ENCODE results near the gene MXD1. TPM values are rescaled to one million over a fixed set of nuclear protein-coding genes. Genes with fewer than 3 reads are reported as not detected.

MXD1 gene
- total and polyA plus RNA-seq, 2 donors (not counting 3 experiments of a cell fraction or from before 2014, with no cell fraction given): 6.7 to 10.6 TPM

GRCh38 chr2:69911985-69912563 is 2.8 kb upstream of the MXD1 start:
- POLR2A ChIA-PET: interaction anchor here (1.0 kb wide), 1 partner anchor 231 kb away, joined by 3 read pairs; no protein-coding TSS in a partner anchor

More at GRCh38 chr2:69911985-69912563, 2.8 kb upstream of the MXD1 start:
- Histone ChIP-seq H3K79me2 (ENCODE audit: control insufficient read depth, insufficient read depth, low read length) (peaks cover 13% of the 10 kb centered on the region), H4K20me1 (replicated peaks; ENCODE audit: control insufficient read depth, extremely low read depth, insufficient read depth, low read length) (no peaks in the 10 kb centered on the region), H3K9me3 (replicated peaks; ENCODE audit: control insufficient read depth, insufficient read depth, low read length) (no peaks in the 10 kb centered on the region), H3K9me1 (replicated peaks; ENCODE audit: control insufficient read depth, extremely low read depth, insufficient read depth, low read length) (no peaks in the 10 kb centered on the region), H3K4me1 (ENCODE audit: control insufficient read depth, extremely low read depth, insufficient read depth, low read length) (peaks cover 17% of the 10 kb centered on the region), H3K27ac (ENCODE audit: insufficient read depth, low read depth, low read length) (no peak overlapping the region), H3K9ac (replicated peaks; ENCODE audit: extremely low read depth, insufficient read depth, low read length) (no peak overlapping the region), H3K36me3 (ENCODE audit: control insufficient read depth in 2 of 2, extremely low read depth in 1 of 2, insufficient read depth in 2 of 2, low read length in 2 of 2) (peaks cover 1 to 9% of the 10 kb centered on the region in 2 experiments), H3K27me3 (ENCODE audit: control insufficient read depth in 2 of 2, insufficient read depth in 2 of 2, low read length in 2 of 2) (no peaks in the 10 kb centered on the region), H3K4me2 (ENCODE audit: insufficient read depth, low read length) (no peak overlapping the region), H2AFZ (ENCODE audit: low read depth, low read length) (no peak overlapping the region), H3K4me3 (replicated peaks in 1 of 3; ENCODE audit: insufficient read depth in 1 of 3, low read depth in 1 of 3, low read length in 3 of 3) (no peak overlapping the region)
- DNase-seq (ENCODE audit: low read depth, low spot score) (peak; percentile 62), FAIRE-seq (peak; percentile 76)
- dilution Hi-C loops (cut with MboI; ENCODE audit: extremely low pct_ligation_motif_present, low sequenced_read_pairs) (no loop called here), intact Hi-C loops (cut with micrococcal nuclease) (loop anchor here (1.0 to 10.0 kb wide), 3 partner anchors 188 to 333 kb away; partner anchors contain the start of gene TIA1)
- TF ChIP-seq JUN (IDR thresholded peaks at IDR 0.05; ENCODE audit: borderline replicate concordance, insufficient read depth, insufficient read length, low read depth) (no peak), CTCF (IDR thresholded peaks at IDR 0.05; ENCODE audit: extremely low read depth in 1 of 2, insufficient read depth in 1 of 2, low read depth in 1 of 2, low read length in 2 of 2) (peak in 1 of 2 donors; percentile 18), GATA2 (IDR thresholded peaks at IDR 0.05; ENCODE audit: insufficient read depth, insufficient read length, low read depth, low read length) (no peak)
- BruUV-seq (replicated peaks): no TSS peak
- CTCF ChIA-PET: interaction anchor here (0.6 to 9.2 kb wide), 21 partner anchors 9 to 390 kb away, joined by 3 to 104 read pairs (median 5); partner anchors contain the start of genes FAM136A and SNRPG

All from endothelial cell of umbilical vein (primary cell).